Colonic mucosa (tissue), 4 donors: ENCODE measurements around the gene ISG15. TPM values are rescaled to one million over a fixed set of nuclear protein-coding genes. Genes with fewer than 3 reads are reported as not detected.

Experiments used
- DNase-seq: peaks from one replicate; pipeline ENCODE4 v3.0.0-alpha.2; 2020
- H3K27ac ChIP-seq: fragments of 200-600 bp; one replicate; pipeline ENCODE4 v1.8.0; 2021
- H3K27me3 ChIP-seq: fragments of 200-600 bp; one replicate; pipeline ENCODE4 v1.8.0; 2021
- H3K36me3 ChIP-seq: fragments of 200-600 bp; one replicate; pipeline ENCODE4 v1.8.0; 2021
- H3K4me1 ChIP-seq: fragments of 200-600 bp; one replicate; pipeline ENCODE4 v1.8.0; 2021; ENCODE audit warnings: mild to moderate bottlenecking
- H3K4me3 ChIP-seq: fragments of 200-600 bp; one replicate; pipeline ENCODE4 v1.8.0; 2021
- H3K9ac ChIP-seq, 2 donors: one replicate each; pipeline ENCODE4 v1.7.0; 2013; ENCODE audit warnings: control low read depth in 2 of 2, low read depth in 2 of 2, low read length in 2 of 2
- H3K9me3 ChIP-seq: fragments of 200-600 bp; one replicate; pipeline ENCODE4 v1.8.0; 2021
- CTCF ChIP-seq: fragments of 200-600 bp; IDR thresholded peaks from one replicate; pipeline ENCODE4 v1.8.0; 2022; ENCODE audit warnings: antibody characterized with exemption, mild to moderate bottlenecking
- intact Hi-C: fragments of 100-400 bp; cut with DNase I; formaldehyde crosslinking; loops from one replicate; pipeline ENCODE4 v1.14.1; 2022
- total RNA-seq, 2 donors: library from RNA; stranded (reverse); fragmentation: NEBNext Ultra II Directional in 1 of 2; extraction: Animal tissue kit (Norgen Biotek cat#: 25700) in 1 of 2; gene quantifications; one replicate each; pipeline ENCODE4 v1.2.1, GENCODE V29; 2021
- donor health status: healthy.
- donor health status: DM: no; HTN: no; CAD: no.
- donor health status: DM: no; HTN: no; CAD: no.

ISG15 gene
- total RNA-seq, 2 donors from 2014 or later = 21.9 to 25.2 TPM

GRCh38 chr1:970973-971730 is 42.1 kb upstream of the ISG15 start:
- H3K4me1 ChIP-seq = peaks cover 9% of the 10 kb centered on the region
- no peak overlapping the region for H3K27ac ChIP-seq
- H3K4me3 ChIP-seq = no peak overlapping the region
- H3K27me3 ChIP-seq = peaks cover 36% of the 10 kb centered on the region
- H3K9ac ChIP-seq = no peak overlapping the region
- no peaks in the 10 kb centered on the region for H3K9me3 ChIP-seq
- TF ChIP-seq CTCF = no peak
- no peak for DNase-seq
- intact Hi-C loops = no loop called here
- no peaks in the 10 kb centered on the region for H3K36me3 ChIP-seq

GRCh38 chr1:971751-972506 is 41.4 kb upstream of the ISG15 start:
- peaks cover 36% of the 10 kb centered on the region for H3K27me3 ChIP-seq
- no peaks in the 10 kb centered on the region for H3K36me3 ChIP-seq
- H3K4me3 ChIP-seq = no peak overlapping the region
- peaks cover 7% of the 10 kb centered on the region for H3K4me1 ChIP-seq
- no peaks in the 10 kb centered on the region for H3K9me3 ChIP-seq
- no peak overlapping the region for H3K9ac ChIP-seq
- intact Hi-C loops = no loop called here
- TF ChIP-seq CTCF = no peak
- no peak overlapping the region for H3K27ac ChIP-seq
- no peak for DNase-seq

GRCh38 chr1:972726-973458 is 40.4 kb upstream of the ISG15 start:
- no peak overlapping the region for H3K9ac ChIP-seq
- no peak for DNase-seq
- H3K9me3 ChIP-seq = no peaks in the 10 kb centered on the region
- intact Hi-C loops = no loop called here
- TF ChIP-seq CTCF = no peak
- no peak overlapping the region for H3K27ac ChIP-seq
- H3K36me3 ChIP-seq = no peaks in the 10 kb centered on the region
- H3K27me3 ChIP-seq = peaks cover 32% of the 10 kb centered on the region
- peaks cover 3% of the 10 kb centered on the region for H3K4me1 ChIP-seq
- H3K4me3 ChIP-seq = no peak overlapping the region

GRCh38 chr1:973459-974292 is 39.6 kb upstream of the ISG15 start:
- Histone ChIP-seq H3K27ac (no peak overlapping the region), H3K4me3 (no peak overlapping the region), H3K27me3 (peaks cover 24% of the 10 kb centered on the region), H3K36me3 (no peaks in the 10 kb centered on the region), H3K9ac (no peak overlapping the region), H3K4me1 (peaks cover 3% of the 10 kb centered on the region), H3K9me3 (no peaks in the 10 kb centered on the region)
- no peak for TF ChIP-seq CTCF
- no peak for DNase-seq
- intact Hi-C loops = no loop called here

- peaks cover 3% of the 10 kb centered on the region for H3K4me1 ChIP-seq
- H3K27me3 ChIP-seq = peaks cover 22% of the 10 kb centered on the region
- no peak overlapping the region for H3K4me3 ChIP-seq
- no peaks in the 10 kb centered on the region for H3K9me3 ChIP-seq
- TF ChIP-seq CTCF = no peak
- DNase-seq = no peak
- H3K27ac ChIP-seq = no peak overlapping the region
- intact Hi-C loops = no loop called here
- no peaks in the 10 kb centered on the region for H3K36me3 ChIP-seq
- no peak overlapping the region for H3K9ac ChIP-seq
Observed at GRCh38 chr1:974293-974640, 39.0 kb upstream of the ISG15 start.
